ENCODE measurements around the gene TMEM30B. TPM values are rescaled to one million over a fixed set of nuclear protein-coding genes. Genes with fewer than 3 reads are reported as not detected.

TMEM30B gene
- total and polyA plus RNA-seq, 2 of the 8 experiments (the other 6 are each of a cell fraction or from before 2014, with no cell fraction given), result 11.2 to 18.7 TPM

DNA sequence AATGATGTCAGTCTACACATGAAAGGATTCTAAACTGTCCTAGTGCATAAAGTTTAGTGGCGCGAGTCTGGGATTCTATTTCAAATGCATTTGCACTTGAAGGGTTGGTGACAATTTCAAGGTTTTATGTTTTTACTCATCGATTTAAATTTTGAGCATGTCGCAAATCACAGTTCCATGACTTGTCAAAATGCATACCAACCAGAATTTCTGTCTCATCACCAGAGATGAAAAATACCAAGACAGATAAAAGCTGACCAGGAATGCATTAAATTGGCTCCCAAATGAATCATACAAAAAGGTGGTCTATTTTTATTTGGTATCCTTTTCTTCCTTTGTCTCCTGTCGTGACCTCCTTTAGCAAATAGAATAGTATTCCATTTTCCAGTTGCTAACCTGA, 25.2 kb downstream of the TMEM30B start:
- H3K4ac ChIP-seq (replicated peaks; ENCODE audit: insufficient read length, low read depth, low read length), result no peak overlapping the region
- POLR2A ChIA-PET (ENCODE audit: partially characterized antibody), result interaction anchor here (1.2 kb wide), 1 partner anchor 275 kb away, joined by 3 read pairs; the partner anchor contains the start of genes SLC38A6 and TRMT5
- H3K79me1 ChIP-seq (ENCODE audit: low read depth, low read length), result no peaks in the 10 kb centered on the region
- H3K56ac ChIP-seq (replicated peaks; ENCODE audit: insufficient read length, low read depth, low read length), result no peak overlapping the region
- H4K8ac ChIP-seq (ENCODE audit: extremely low read depth, insufficient read depth, low read length), result no peak overlapping the region
- H3K4me2 ChIP-seq (ENCODE audit: insufficient read depth in 1 of 2, low read depth in 2 of 2, low read length in 2 of 2), result no peak overlapping the region
- no peak overlapping the region for H2BK5ac ChIP-seq (ENCODE audit: low read depth, low read length)
- no peak overlapping the region for H3K9ac ChIP-seq (replicated peaks in 1 of 4; ENCODE audit: extremely low read depth in 1 of 4, low read depth in 3 of 4, low read length in 3 of 4)
- no peaks in the 10 kb centered on the region for H3K36me3 ChIP-seq (ENCODE audit: control insufficient read depth in 2 of 4, insufficient read depth in 4 of 4, low read length in 3 of 4)
- WGBS, 2 experiments (ENCODE audit: extremely low coverage in 1 of 2, insufficient coverage in 1 of 2, insufficient read length in 1 of 2, insufficient replicate concordance in 2 of 2, low coverage in 1 of 2, low lambda C conversion rate in 2 of 2, missing lambda C conversion rate in 1 of 2), result 88% methylated on average over 5 of the region's 5 CpGs; no CpG with 5 or more reads in 1 of the 2 experiments
- no peaks in the 10 kb centered on the region for H4K20me1 ChIP-seq (replicated peaks in 1 of 2; ENCODE audit: control insufficient read depth in 1 of 2, insufficient read depth in 2 of 2, low read length in 2 of 2)
- no peaks in the 10 kb centered on the region; the same call in 1 of the 2 replicates for H3K23me2 ChIP-seq (ENCODE audit: low read depth, low read length)
- no peak overlapping the region for H2AK5ac ChIP-seq (ENCODE audit: low read depth, low read length)
- no peak for FAIRE-seq
- H4K5ac ChIP-seq (ENCODE audit: insufficient read length, low read depth, low read length), result no peak overlapping the region
- no peak overlapping the region for H3K14ac ChIP-seq (ENCODE audit: insufficient read length)
- H3K23ac ChIP-seq (ENCODE audit: insufficient read length), result no peak overlapping the region
- peaks cover 0 to 3% (median under 1%) of the 10 kb centered on the region in 4 experiments; a peak in 6 of 7 replicates for H3K4me1 ChIP-seq (replicated peaks in 1 of 4; ENCODE audit: control insufficient read depth in 3 of 4, insufficient read depth in 4 of 4, low read length in 3 of 4)
- H3K9me3 ChIP-seq (ENCODE audit: insufficient read depth in 2 of 2, low read depth in 1 of 2, low read length in 1 of 2), result no peaks in the 10 kb centered on the region
- H3K27me3 ChIP-seq (replicated peaks in 1 of 4; ENCODE audit: control insufficient read depth in 3 of 4, extremely low read depth in 1 of 4, insufficient read depth in 3 of 4, low read length in 3 of 4), result peaks cover 0 to 8% (median 6%) of the 10 kb centered on the region in 4 experiments; a peak in 3 of 7 replicates
- no peak overlapping the region for H2AFZ ChIP-seq (ENCODE audit: low read length)
- no peak overlapping the region for H3K27ac ChIP-seq (ENCODE audit: low read depth, low read length)
- no peak overlapping the region for H2BK120ac ChIP-seq (replicated peaks; ENCODE audit: low read depth, low read length)
- H2BK12ac ChIP-seq (ENCODE audit: low read depth, low read length), result no peak overlapping the region
- DNase-seq (ENCODE audit: low read depth in 1 of 2, low spot score in 2 of 2), result no peak
- CTCF ChIA-PET (ENCODE audit: partially characterized antibody), result interaction anchor here (1.0 to 2.0 kb wide), 3 partner anchors 11 to 30 kb away, joined by 3 to 6 read pairs (median 5); no protein-coding TSS in a partner anchor
- no peaks in the 10 kb centered on the region for H3K79me2 ChIP-seq (ENCODE audit: control insufficient read depth in 1 of 2, insufficient read depth in 2 of 2, low read length in 2 of 2)
- no peak overlapping the region for H3K4me3 ChIP-seq (ENCODE audit: extremely low read depth in 1 of 4, insufficient read depth in 2 of 4, low read depth in 3 of 4, low read length in 4 of 4)
- no peak overlapping the region for H2BK20ac ChIP-seq (ENCODE audit: low read length)
- H2BK15ac ChIP-seq (ENCODE audit: low read length), result no peak overlapping the region
- H3K18ac ChIP-seq (ENCODE audit: extremely low read depth, low read length), result no peak overlapping the region
- H4K91ac ChIP-seq (replicated peaks; ENCODE audit: insufficient read length, low read length), result no peak overlapping the region

Measured in H1 (cell line).